ENCODE measurements around the gene ARHGEF18.
A peak's percentile ranks its signal among the peaks of the same experiment; 100 is the strongest.

ARHGEF18 gene

DNA sequence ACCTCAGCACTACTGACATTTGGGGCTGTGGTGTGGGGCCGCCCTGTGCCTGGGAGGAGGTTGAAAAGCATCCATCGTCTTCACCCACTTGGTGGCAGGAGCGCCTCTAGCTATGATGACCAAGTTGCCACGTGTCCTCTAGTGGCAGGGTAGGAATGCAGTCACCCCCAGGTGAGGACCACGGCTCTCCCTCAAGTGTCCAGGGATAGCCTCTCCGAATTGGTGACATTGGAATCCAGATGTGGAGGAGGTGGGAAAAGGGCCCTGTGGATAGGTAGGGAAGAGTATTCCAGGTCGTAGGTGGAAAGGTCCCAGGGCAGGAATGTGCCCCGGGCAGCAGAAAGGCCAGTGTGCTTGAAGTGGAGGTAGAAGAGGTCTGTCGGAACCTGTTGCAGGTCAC, 37.6 kb downstream of the ARHGEF18 start:
- no peak overlapping the region for H3K4me3 Mint-ChIP-seq
- H3K36me3 Mint-ChIP-seq (ENCODE audit: low read depth): peaks cover 9% of the 10 kb centered on the region
- no peaks in the 10 kb centered on the region for H3K9me3 Mint-ChIP-seq
- H3K27ac Mint-ChIP-seq: no peak overlapping the region
- no peaks in the 10 kb centered on the region for H3K27me3 Mint-ChIP-seq
- H3K4me1 Mint-ChIP-seq (ENCODE audit: low read depth): peaks cover 21% of the 10 kb centered on the region

DNA sequence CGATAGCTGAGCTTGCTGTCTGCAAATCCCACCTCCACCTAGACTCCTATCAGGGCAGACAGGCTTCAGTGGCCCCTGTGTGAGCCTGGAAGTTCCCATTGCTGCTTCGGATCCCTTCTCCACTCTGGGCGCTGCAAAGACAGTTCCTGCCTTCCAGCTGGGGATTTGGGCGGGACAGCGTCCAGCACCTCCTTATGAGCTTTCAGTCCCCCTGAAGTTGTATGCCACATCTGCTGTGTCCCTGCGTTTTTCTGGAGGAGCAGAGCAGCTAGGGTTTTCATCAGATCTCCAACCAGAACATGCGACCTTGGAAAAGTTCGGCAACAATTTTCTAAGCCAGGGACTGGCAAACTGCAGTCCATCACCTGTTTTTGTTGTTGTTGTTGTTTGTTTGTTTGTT, 38.0 kb downstream of the ARHGEF18 start:
- Mint-ChIP-seq H3K27me3 (no peaks in the 10 kb centered on the region), H3K9me3 (no peaks in the 10 kb centered on the region), H3K36me3 (ENCODE audit: low read depth) (peaks cover 9% of the 10 kb centered on the region), H3K4me1 (ENCODE audit: low read depth) (peaks cover 21% of the 10 kb centered on the region), H3K27ac (peak overlapping the region; percentile 45), H3K4me3 (no peak overlapping the region)

DNA sequence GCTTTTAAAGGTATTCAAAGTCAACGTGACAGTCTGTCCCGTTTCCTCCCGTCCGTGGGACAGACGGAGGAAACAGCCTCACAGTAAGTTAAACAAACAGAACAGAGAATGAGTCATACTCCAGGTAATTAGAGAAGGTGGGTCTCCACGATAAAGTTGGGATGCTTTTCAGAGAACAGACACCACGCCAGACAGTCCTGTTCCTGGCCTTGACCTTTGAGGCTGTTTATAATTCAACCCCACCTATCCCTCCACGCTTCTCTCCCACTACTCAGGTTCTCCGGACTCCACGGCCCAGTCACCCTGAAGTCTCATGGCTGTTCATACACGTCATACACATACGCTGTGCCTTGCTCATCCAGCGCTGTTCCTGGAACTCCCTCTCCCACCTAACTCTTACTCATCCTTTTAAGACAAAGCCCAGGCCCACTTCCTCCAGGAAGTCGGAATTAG, 42.5 kb downstream of the ARHGEF18 start:
- H3K4me1 Mint-ChIP-seq (ENCODE audit: low read depth): peaks cover 44% of the 10 kb centered on the region
- H3K27ac Mint-ChIP-seq: peak overlapping the region; percentile 4
- H3K36me3 Mint-ChIP-seq (ENCODE audit: low read depth): peaks cover 3% of the 10 kb centered on the region
- no peak overlapping the region for H3K4me3 Mint-ChIP-seq
- no peaks in the 10 kb centered on the region for H3K27me3 Mint-ChIP-seq
- H3K9me3 Mint-ChIP-seq: no peaks in the 10 kb centered on the region

DNA sequence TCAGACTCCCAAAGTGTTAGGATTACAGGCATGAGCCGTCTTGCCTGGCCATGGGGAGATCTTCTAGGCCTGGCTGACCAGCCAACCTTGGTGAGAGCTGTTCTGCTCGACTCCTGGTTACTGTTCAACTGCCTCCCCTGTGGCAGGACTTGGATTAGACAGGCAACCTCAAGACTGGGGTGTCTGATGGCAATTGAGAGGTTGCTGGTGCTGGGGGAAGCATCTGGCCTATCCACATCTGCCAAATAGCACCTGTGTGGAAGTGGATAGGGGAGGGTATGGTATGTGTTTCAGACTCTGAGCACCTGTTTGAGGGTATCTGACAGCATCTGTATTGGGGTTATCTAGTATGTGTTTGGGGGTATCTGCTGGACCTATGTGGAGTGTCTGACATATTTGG, 44.7 kb downstream of the ARHGEF18 start:
- Mint-ChIP-seq H3K4me3 (peak overlapping the region; percentile 87), H3K27ac (peak overlapping the region; percentile 50), H3K4me1 (ENCODE audit: low read depth) (peaks cover 41% of the 10 kb centered on the region), H3K27me3 (no peaks in the 10 kb centered on the region), H3K9me3 (no peaks in the 10 kb centered on the region), H3K36me3 (ENCODE audit: low read depth) (no peaks in the 10 kb centered on the region)

DNA sequence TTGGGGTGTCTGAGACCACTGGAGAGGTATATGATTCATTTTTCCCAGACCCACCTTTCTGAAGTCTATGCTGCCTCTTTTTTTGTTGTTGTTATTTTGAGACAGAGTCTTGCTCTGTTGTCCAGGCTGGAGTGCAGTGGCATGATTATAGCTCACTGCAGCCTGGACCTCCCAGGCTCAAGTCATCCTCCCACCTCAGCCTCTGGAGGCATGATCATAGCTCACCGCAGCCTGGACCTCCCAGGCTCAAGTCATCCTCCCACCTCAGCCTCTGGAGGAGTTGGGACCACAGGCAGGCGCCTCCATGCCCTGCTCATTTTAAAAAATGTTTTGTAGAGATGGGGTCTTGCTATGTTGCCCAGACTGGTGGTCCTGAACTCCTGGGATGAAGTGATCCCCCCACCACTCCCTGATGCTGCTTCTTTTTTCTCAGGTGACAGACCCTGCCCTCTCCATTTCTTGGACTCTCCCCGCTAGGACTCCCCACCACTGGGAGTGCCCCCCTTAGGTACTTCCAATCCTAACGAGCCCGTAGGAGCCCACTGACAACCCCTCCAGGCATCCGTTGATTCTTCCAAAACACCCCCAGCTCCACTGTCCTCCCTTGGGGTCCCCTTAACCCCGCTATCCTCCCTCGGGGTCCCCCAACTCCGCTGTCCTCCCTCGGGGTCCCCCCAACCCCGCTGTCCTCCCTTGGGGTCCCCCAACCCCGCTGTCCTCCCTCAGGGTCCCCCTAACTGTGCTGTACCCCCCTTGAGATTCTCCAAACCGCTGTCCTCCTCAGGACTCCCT, 45.4 kb downstream of the ARHGEF18 start:
- no peaks in the 10 kb centered on the region for H3K9me3 Mint-ChIP-seq
- H3K27me3 Mint-ChIP-seq: no peaks in the 10 kb centered on the region
- H3K4me3 Mint-ChIP-seq: peak overlapping the region; percentile 87
- peak overlapping the region; percentile 79 for H3K27ac Mint-ChIP-seq
- H3K36me3 Mint-ChIP-seq (ENCODE audit: low read depth): peaks cover 5% of the 10 kb centered on the region
- peaks cover 47% of the 10 kb centered on the region for H3K4me1 Mint-ChIP-seq (ENCODE audit: low read depth)

DNA sequence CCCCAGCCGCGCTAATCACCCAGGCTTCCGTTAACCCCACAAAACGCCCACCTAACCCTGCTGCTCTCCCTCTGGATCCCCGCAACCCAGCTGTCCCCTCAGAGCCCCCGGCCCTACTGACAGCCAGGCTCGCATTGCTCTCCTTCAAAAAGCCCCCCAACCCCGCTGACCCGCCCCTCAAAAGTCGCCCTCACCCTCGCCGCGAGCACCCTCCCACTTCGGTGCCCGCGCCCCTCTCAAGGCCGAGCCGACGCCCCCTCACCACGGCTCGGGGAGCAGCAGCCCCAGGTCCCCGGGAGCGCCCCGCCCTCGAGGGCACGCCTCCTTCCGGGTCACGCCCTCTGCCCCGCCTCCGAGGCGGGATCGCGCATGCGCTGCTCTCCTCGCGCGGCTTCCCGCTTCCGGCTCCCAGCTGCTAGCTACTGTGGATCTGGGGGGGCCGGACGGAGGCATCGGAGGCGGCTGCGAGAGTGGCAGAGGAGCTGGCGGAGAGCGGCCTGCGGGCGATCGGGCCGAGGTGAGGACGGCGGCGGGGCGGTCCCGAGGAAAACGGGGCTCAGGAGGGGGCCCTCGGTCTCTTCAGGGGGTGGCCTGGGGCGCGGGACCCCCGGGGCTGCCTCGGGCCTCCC, 46.1 kb downstream of the ARHGEF18 start:
- peaks cover 54% of the 10 kb centered on the region for H3K4me1 Mint-ChIP-seq (ENCODE audit: low read depth)

DNA sequence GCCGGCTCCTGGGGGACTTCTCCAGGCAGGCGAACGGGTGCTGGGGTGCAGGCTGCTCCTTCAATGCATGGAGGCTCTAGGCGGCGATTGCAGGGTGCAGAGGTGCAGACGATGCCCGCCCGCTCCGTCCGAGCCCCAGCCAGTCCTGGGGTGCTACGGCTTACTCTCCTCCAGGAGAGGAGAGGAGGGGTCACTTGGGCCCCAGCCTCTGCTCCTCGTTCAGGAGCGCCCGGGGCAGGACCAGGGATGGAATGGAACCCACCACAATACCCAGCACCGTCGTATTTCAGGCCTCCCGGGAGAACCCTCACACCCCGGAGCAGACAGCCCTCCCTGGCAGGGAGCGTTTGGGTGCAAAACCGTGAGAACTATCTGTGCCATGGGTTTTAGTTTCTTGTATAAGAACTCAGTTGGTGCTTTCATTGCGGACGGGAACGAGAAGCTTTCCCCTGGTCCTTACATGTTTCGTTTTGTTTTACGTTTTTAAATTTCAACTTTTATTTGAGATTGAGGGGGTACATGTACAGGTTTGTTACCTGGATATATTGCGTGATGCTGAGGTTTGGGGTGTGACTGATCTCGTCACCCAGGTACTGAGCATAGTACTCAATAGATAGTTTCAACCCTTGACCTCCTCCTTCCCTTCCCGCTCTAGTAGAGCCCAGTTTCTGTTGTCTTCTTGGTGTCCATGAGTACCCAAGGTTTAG, 46.8 kb downstream of the ARHGEF18 start:
- Mint-ChIP-seq H3K4me3 (peak overlapping the region; percentile 87), H3K27ac (peak overlapping the region; percentile 71), H3K4me1 (ENCODE audit: low read depth) (peaks cover 55% of the 10 kb centered on the region), H3K36me3 (ENCODE audit: low read depth) (peaks cover 7% of the 10 kb centered on the region), H3K27me3 (no peaks in the 10 kb centered on the region), H3K9me3 (no peaks in the 10 kb centered on the region)

More for the DNA sequence above, 46.1 kb downstream of the ARHGEF18 start:
- H3K36me3 Mint-ChIP-seq (ENCODE audit: low read depth): peaks cover 7% of the 10 kb centered on the region
- no peaks in the 10 kb centered on the region for H3K9me3 Mint-ChIP-seq
- peak overlapping the region; percentile 87 for H3K4me3 Mint-ChIP-seq
- H3K27ac Mint-ChIP-seq: peak overlapping the region; percentile 79
- no peaks in the 10 kb centered on the region for H3K27me3 Mint-ChIP-seq

DNA sequence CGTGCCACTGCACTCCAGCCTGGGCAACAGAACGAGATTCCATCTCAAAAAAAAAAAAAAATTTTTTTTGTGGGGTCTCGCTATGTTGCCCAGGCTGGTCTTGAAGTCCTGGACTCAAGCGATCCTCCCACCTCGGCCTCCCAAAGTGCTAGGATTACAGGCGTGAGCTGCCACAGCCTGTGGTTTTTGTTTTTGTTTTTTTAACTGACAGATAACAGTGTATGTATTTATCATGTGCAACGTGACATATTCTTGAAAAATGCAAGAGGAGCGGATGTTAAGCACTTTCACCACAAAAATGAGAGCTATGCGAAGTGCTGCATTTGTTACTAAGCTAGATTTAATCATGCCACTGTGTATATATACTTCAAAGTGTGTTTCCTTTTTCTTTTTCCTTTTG, 49.0 kb downstream of the ARHGEF18 start:
- peaks cover 55% of the 10 kb centered on the region for H3K4me1 Mint-ChIP-seq (ENCODE audit: low read depth)
- H3K27ac Mint-ChIP-seq: peak overlapping the region; percentile 18
- H3K4me3 Mint-ChIP-seq: no peak overlapping the region
- no peaks in the 10 kb centered on the region for H3K9me3 Mint-ChIP-seq
- no peaks in the 10 kb centered on the region for H3K27me3 Mint-ChIP-seq
- H3K36me3 Mint-ChIP-seq (ENCODE audit: low read depth): peaks cover 22% of the 10 kb centered on the region

Measured in stimulated activated naive CD8-positive, alpha-beta T cell treated with anti-CD3 and anti-CD28 coated beads, Interleukin-15, Interleukin-2, amounts not matched to agents 100 ng/mL and 50 ng/mL, for 24 hours (primary cell).